ENCODE measurements around the gene ARID2. TPM values are rescaled to one million over a fixed set of nuclear protein-coding genes. Genes with fewer than 3 reads are reported as not detected.
A peak's percentile ranks its signal among the peaks of the same experiment; 100 is the strongest.

The ARID2 gene
- polyA plus RNA-seq, 3 donors from 2014 or later, result 3.8 to 14.8 (median 4.3) TPM

DNA sequence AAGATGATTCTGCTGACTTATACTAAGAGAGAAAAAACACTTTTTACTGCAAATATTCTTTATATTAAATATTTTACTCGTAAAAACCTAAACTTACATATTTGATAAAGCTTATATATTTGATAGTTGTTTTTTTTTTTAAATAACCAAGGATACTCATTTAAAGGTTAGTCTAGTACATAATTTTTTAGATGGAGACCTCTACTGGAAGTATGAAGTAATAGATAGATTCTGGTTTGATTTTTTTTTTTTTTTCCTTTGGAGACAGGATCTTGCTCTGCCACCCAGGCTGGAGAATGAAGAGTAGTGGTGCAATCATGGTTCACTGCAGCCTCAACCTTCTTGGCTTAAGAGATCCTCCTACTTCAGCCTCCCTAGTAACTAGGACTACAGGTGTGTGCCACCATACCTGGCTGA lies 16.4 kb downstream of the ARID2 start:
- H3K27ac Mint-ChIP-seq, result peak overlapping the region in 3 of 6 donors; percentile 32 to 50 (median 34)

DNA sequence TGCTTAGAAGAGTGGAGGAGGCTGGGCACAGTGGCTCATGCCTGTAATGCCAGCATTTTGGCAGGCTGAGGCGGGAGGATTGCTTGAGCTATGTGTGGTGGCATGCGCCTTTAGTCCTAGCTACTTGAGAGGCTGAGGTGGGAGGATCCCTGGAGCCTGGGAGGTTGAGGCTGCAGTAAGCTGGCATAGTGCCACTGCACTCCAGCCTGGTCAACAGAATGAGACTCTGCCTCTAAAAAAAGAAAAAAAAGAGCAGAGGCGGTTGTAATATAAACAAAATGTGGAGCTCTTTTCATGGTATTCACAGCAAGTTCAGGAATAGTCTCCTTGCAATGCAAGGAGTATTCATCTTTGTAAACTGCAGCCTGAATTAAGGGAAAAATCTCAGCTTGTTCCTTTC lies 27.2 kb downstream of the ARID2 start:
- no peak for DNase-seq
- Mint-ChIP-seq H3K36me3 (no peaks in the 10 kb centered on the region), H3K4me3 (no peak overlapping the region), H3K27me3 (ENCODE audit: low read depth in 3 of 3) (peaks cover 0 to 1% (median 0%) of the 10 kb centered on the region in 3 donors), H3K9me3 (no peaks in the 10 kb centered on the region), H3K27ac (peak overlapping the region in 1 of 6 donors; percentile 58), H3K4me1 (peaks cover 40 to 92% of the 10 kb centered on the region in 2 donors)

More for the DNA sequence above, 16.4 kb downstream of the ARID2 start:
- Mint-ChIP-seq H3K36me3 (no peaks in the 10 kb centered on the region), H3K4me3 (no peak overlapping the region), H3K9me3 (no peaks in the 10 kb centered on the region), H3K27me3 (ENCODE audit: low read depth in 3 of 3) (no peaks in the 10 kb centered on the region), H3K4me1 (peaks cover 45 to 81% of the 10 kb centered on the region in 2 donors)
- DNase-seq, result peak; percentile 26 to 39 (median 34)

DNA sequence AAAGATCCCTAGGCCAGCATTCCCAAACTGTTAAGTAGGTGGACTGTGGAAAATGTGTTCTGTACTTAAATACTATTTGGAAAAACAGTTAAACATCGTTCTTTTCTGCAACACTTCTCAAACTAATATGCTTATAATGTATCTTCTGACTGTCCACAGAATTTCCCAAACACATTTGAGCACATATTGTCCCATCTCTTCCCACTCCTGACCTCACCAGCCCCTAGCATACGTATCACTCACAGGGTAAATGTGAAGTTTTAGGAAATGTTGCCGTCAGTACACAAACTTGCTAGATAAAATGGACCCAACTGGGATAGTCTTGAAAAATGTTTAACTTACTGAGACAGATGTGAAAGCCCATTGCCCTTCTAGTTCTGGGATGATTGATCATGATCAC lies 27.7 kb downstream of the ARID2 start:
- H3K4me3 Mint-ChIP-seq, result no peak overlapping the region
- DNase-seq, result no peak
- H3K27me3 Mint-ChIP-seq (ENCODE audit: low read depth in 3 of 3), result peaks cover 0 to 1% (median 0%) of the 10 kb centered on the region in 3 donors
- H3K4me1 Mint-ChIP-seq, result peaks cover 39 to 93% of the 10 kb centered on the region in 2 donors
- peak overlapping the region in 5 of 6 donors; percentile 1 to 44 (median 16) for H3K27ac Mint-ChIP-seq
- H3K9me3 Mint-ChIP-seq, result no peaks in the 10 kb centered on the region
- H3K36me3 Mint-ChIP-seq, result no peaks in the 10 kb centered on the region

DNA sequence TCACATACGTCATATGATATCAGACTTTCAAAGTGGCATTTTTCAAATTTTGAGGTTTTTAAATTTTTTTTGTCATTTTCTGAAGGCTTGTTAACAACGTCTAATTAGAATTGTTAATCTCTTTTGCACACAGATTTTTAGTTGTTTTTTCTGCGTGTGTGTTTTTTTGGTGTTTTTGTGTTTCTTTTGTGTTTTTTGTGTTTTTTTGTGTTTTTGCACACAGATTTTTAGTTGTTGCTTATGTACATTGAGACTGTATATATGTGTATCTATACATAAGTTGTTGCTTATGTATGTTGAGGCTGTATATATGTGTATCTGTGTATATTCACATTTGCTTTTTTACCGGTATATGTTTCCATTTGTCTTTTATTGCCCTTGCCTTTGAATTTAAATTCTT lies 30.8 kb downstream of the ARID2 start:
- H3K27me3 Mint-ChIP-seq (ENCODE audit: low read depth in 3 of 3), result peaks cover 0 to 2% (median 0%) of the 10 kb centered on the region in 3 donors
- H3K9me3 Mint-ChIP-seq, result no peaks in the 10 kb centered on the region
- H3K4me3 Mint-ChIP-seq, result no peak overlapping the region
- no peak for DNase-seq
- H3K36me3 Mint-ChIP-seq, result no peaks in the 10 kb centered on the region
- H3K4me1 Mint-ChIP-seq, result peaks cover 34 to 88% of the 10 kb centered on the region in 2 donors
- H3K27ac Mint-ChIP-seq, result peak overlapping the region in 1 of 6 donors; percentile 32

DNA sequence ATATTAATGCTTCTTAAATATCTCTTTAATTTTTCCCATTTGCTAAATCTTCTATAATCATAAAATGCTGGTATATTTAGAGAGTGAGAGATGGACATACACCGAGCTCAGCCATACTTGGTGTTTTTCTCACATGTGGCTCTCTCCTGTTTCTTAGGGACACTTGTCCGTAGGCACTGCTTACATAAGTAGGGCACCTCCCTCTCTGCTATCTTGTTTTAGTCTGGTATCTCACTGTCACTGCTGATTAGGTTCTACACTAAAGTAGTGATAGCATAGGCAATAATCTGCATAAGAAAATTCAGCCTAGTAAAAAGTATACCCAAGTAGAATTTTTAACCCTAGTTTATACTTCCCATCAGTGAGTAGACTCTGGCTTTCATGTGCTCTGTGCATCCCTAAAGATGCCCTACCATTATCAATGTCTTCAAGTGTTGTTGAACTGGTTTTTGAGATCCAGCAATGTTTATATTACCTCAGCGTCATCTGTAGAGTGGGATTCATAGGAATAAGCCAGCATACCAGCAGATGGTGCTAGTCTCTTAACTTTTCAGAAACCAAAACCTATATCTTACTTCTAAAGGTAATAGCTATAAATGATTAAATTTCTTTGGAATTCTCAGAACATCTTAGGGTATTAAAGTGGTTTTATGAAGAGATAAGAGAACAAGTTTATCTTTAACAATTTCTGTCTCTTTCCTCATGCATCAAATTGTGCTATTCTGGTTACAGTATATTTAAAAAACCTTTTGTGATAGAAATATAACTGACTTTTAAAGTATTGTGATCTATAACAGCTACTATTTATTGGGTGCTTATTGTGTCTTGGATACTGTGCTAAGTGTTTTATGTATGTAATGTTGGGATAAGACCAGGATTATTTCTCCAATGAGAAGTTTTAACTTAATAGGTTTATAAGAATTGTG lies 32.9 kb downstream of the ARID2 start:
- Mint-ChIP-seq H3K27ac (peak overlapping the region in 4 of 6 donors; percentile 36 to 56 (median 48)), H3K4me3 (no peak overlapping the region), H3K27me3 (ENCODE audit: low read depth in 3 of 3) (peaks cover 0 to 2% (median 0%) of the 10 kb centered on the region in 3 donors), H3K4me1 (peaks cover 35 to 84% of the 10 kb centered on the region in 2 donors), H3K36me3 (peaks cover 0 to 7% (median 0%) of the 10 kb centered on the region in 3 donors), H3K9me3 (peaks cover 0 to 1% (median 0%) of the 10 kb centered on the region in 6 donors)
- DNase-seq, result peak; percentile 10 to 16 (median 12)

DNA sequence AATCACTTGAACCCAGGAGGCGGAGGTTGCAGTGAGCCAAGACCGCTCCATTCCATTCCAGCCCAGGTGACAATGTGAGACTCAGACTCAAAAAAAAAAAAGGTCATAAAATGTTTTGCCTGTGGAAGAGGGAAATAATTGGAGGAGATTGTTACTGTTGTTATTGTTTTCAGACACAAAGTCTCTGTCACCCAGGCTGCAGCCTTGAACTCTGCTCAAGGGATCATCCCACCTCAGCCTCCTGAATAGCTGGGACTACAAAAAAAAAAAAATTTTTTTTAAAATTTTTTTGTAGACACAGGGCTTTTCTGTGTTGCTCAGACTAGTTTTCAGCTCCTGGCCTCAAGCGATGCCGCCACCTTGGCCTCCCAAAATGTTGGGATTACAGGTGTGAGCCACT lies 33.9 kb downstream of the ARID2 start:
- Mint-ChIP-seq H3K27ac (no peak overlapping the region), H3K36me3 (peaks cover 2 to 10% (median 3%) of the 10 kb centered on the region in 3 donors), H3K9me3 (peaks cover 0 to 2% (median 0%) of the 10 kb centered on the region in 6 donors), H3K4me1 (peaks cover 39 to 84% of the 10 kb centered on the region in 2 donors), H3K27me3 (ENCODE audit: low read depth in 3 of 3) (peaks cover 0 to 2% (median 0%) of the 10 kb centered on the region in 3 donors), H3K4me3 (no peak overlapping the region)
- DNase-seq, result no peak

DNA sequence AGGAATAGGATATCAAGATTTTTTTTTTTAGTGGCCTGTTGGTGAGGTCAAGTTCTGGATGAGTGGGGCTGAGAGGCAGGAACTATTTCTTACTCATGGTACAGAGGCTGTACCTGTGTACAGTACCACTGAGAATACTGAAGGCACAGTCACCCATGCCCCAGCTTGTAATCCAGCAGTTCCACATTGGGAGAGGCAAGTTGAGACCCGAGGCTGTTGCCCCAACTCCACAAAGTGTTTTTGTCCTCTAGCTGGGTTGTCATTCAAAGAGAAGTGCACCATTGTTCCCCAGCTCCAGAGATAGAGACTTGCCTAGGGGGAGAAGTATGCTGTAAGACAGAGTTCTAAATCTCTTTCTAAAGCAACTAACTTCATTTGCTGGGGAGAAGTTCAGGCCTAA lies 38.7 kb downstream of the ARID2 start:
- Mint-ChIP-seq H3K9me3 (peaks cover 0 to 7% (median under 1%) of the 10 kb centered on the region in 6 donors), H3K4me1 (peaks cover 55 to 79% of the 10 kb centered on the region in 2 donors), H3K4me3 (peak overlapping the region in 1 of 5 donors; percentile 3), H3K27ac (no peak overlapping the region), H3K36me3 (peaks cover 14 to 20% (median 17%) of the 10 kb centered on the region in 3 donors), H3K27me3 (ENCODE audit: low read depth in 3 of 3) (peaks cover 0 to 2% (median 0%) of the 10 kb centered on the region in 3 donors)
- no peak for DNase-seq

DNA sequence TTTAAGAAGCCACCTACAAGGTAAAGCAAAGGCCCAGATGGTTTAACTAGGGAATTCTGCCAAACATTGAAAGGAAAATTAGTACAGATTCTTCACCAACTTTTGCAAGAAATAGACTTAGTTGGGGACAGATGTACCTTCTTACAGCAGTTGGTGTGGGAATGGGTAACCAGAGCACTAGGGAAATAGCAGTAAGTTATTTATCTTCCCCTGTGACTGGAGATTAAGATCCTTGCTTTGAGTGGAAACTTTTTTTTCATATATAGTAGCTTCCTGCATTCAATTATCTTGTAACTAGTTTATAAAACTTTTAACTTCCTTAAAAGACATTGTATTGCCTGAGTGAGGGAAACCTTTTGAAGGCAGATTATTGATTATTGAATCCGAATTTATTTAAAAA lies 44.2 kb downstream of the ARID2 start:
- Mint-ChIP-seq H3K9me3 (peaks cover 0 to 2% (median 0%) of the 10 kb centered on the region in 6 donors), H3K27ac (peak overlapping the region in 1 of 6 donors; percentile 21), H3K36me3 (peaks cover 7 to 13% (median 8%) of the 10 kb centered on the region in 3 donors), H3K4me1 (peaks cover 43 to 76% of the 10 kb centered on the region in 2 donors), H3K4me3 (no peak overlapping the region), H3K27me3 (ENCODE audit: low read depth in 3 of 3) (no peaks in the 10 kb centered on the region)
- no peak for DNase-seq

DNA sequence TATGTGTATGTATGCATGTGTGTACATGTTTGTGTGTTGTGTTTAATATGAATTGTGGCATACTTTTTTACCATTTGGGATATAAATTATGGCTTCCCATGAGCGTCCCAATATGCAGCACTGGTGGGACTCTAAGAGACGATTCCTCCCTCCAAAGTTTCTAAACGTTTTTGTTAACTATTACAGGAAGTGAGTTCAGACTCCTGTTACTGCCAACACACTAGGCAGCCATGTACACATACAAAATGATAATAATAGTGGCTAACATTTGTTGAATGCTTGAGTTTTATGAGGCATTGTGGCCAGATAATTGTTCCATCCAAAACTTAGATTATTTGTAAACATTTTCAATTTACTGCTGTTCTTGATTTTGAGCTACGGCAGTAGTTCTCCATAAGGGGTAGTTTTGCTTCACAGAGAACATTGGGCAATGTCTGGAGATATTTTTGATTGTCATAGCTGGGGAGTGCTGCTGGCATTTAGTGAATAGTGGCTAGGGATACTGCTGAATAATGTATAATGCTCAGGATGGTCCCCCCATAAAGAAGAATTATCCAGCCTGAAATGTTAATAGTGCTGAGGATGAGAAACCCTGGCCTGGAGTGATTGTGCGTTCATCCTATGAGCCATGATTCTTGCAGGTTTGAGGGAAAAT lies 45.1 kb downstream of the ARID2 start:
- Mint-ChIP-seq H3K27me3 (ENCODE audit: low read depth in 3 of 3) (no peaks in the 10 kb centered on the region), H3K27ac (peak overlapping the region in 3 of 6 donors; percentile 20 to 71 (median 26)), H3K4me3 (no peak overlapping the region), H3K4me1 (peaks cover 41 to 67% of the 10 kb centered on the region in 2 donors), H3K36me3 (peaks cover under 1 to 5% (median 2%) of the 10 kb centered on the region in 3 donors), H3K9me3 (no peaks in the 10 kb centered on the region)
- no peak for DNase-seq

DNA sequence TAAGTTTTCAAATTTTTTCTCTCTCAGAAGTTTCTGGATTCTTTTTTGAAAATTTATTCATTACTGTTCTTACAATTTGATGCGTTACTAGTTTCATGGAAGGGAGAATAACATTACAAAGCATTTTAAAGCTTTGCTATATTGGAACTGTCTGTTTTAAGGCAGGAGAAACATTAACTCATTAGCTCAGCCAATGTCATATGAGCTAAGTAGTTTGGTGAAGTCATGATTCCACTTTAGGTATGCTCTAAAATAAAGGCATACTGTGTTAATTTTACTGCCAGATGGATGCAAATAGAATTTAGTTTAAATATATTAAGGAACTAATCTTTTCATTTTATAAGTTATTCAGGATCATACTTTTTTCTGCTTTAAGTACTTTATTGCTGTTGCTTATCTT lies 46.0 kb downstream of the ARID2 start:
- Mint-ChIP-seq H3K9me3 (no peaks in the 10 kb centered on the region), H3K36me3 (peaks cover 0 to 2% (median 0%) of the 10 kb centered on the region in 3 donors), H3K27me3 (ENCODE audit: low read depth in 3 of 3) (no peaks in the 10 kb centered on the region), H3K4me3 (no peak overlapping the region), H3K27ac (no peak overlapping the region), H3K4me1 (peaks cover 39 to 67% of the 10 kb centered on the region in 2 donors)
- no peak for DNase-seq

DNA sequence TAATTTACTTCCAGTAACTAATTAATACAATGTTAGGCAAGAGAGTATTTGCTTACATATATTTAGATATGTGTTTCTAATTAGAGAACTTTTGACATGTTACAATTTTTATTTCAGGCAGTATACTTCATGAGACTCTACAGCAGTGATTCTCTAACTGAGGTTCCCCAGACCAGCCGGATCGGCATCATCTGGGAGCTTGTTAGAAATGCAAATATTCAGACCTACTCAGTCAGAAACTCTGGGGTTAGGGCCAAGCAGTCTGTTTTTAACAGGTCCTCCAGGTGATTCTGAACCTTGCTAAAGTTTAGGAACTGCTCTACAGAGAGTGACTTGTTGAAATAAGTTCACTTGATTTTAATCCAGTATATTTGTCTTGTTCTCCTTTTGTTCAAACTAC lies 46.5 kb downstream of the ARID2 start:
- DNase-seq, result no peak
- H3K27ac Mint-ChIP-seq, result no peak overlapping the region
- no peak overlapping the region for H3K4me3 Mint-ChIP-seq
- H3K9me3 Mint-ChIP-seq, result no peaks in the 10 kb centered on the region
- H3K36me3 Mint-ChIP-seq, result no peaks in the 10 kb centered on the region
- no peaks in the 10 kb centered on the region for H3K27me3 Mint-ChIP-seq (ENCODE audit: low read depth in 3 of 3)
- H3K4me1 Mint-ChIP-seq, result peaks cover 34 to 65% of the 10 kb centered on the region in 2 donors

DNA sequence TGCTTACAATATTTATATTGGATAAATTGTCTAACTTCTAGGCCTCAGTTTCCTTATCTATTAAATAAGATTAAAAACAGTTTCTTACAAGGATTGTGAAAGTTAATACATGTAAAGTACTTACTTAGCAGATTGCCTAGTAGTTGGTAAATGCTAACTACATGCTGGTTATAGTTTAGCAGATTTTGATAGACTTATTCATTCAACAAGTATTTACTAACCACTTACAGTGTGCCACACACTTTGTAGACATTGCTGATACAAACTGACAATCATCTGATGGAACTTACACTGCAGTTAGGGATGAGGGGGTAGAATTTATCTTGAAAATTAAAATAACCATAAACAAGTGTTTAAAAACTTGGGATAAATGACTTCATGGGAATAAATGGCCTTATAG lies 50.4 kb downstream of the ARID2 start:
- Mint-ChIP-seq H3K9me3 (no peaks in the 10 kb centered on the region), H3K27ac (peak overlapping the region in 1 of 6 donors; percentile 34), H3K4me1 (peaks cover 10 to 56% of the 10 kb centered on the region in 2 donors), H3K27me3 (ENCODE audit: low read depth in 3 of 3) (no peaks in the 10 kb centered on the region), H3K36me3 (no peaks in the 10 kb centered on the region), H3K4me3 (no peak overlapping the region)
- DNase-seq, result no peak

DNA sequence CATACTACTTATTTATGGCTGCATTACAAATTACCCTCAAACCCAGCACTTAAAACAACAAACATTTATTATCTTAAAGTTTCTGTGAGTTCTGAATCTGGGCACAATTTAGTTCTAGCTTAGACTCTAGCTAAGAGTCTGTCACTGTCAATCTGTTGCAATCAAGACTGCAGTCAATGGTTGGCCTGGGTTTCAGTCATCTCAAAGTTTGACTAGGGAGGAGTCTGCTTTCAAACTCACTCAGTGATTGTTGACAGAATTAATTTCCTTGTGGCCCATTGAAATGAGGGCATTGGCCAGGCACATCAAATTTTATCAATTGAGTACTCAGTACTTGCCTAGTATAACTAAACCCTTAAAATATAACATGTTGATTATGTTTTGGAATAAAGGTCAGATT lies 51.6 kb downstream of the ARID2 start:
- no peaks in the 10 kb centered on the region for H3K9me3 Mint-ChIP-seq
- H3K4me1 Mint-ChIP-seq, result peaks cover 6 to 51% of the 10 kb centered on the region in 2 donors
- H3K27ac Mint-ChIP-seq, result no peak overlapping the region
- no peak for DNase-seq
- no peak overlapping the region for H3K4me3 Mint-ChIP-seq
- no peaks in the 10 kb centered on the region for H3K36me3 Mint-ChIP-seq
- no peaks in the 10 kb centered on the region for H3K27me3 Mint-ChIP-seq (ENCODE audit: low read depth in 3 of 3)

DNA sequence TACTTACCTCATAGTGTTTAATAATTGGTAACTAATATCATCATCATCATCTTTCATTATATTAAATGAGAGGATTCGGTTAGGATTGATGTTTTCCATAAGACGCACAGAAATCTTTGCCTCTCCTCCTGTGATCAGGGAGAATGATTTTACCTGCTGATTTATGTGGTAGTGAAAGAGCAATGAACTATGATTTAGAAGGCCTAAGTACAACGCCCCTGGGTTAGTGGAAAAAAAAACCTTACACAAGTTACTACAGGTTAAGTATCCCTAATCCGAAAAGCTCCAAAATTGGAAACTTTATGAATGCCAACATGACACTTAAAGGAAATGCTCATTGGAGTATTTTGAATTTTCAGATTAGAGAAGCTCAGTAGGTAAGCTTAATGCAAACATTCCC lies 55.8 kb downstream of the ARID2 start:
- Mint-ChIP-seq H3K27me3 (ENCODE audit: low read depth in 3 of 3) (no peaks in the 10 kb centered on the region), H3K9me3 (no peaks in the 10 kb centered on the region), H3K27ac (no peak overlapping the region), H3K4me1 (peaks cover 7 to 62% of the 10 kb centered on the region in 2 donors), H3K4me3 (no peak overlapping the region), H3K36me3 (no peaks in the 10 kb centered on the region)
- DNase-seq, result no peak
